ENCODE data around the gene KREMEN1.

Gene KREMEN1

DNA sequence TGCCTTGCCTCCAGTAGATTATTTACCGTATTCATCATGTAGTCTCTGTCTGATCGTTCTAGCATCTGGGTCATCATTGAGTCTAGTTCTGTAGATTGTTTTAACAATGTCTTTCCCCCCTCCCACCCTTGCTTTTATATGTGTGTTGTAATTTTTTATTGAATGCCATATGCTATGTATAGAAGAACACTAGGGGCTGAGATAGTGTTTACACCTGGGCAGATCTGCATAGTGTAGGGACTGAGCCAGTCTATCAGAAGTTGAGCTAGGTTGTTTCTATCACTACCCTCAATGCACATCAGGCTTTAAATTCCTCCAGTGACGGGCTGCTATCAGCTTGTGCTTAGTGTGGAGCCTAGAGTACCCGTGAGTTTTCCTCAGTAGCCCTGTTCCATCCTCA is 61.6 kb downstream of the KREMEN1 start:
- no peak for DNase-seq

DNA sequence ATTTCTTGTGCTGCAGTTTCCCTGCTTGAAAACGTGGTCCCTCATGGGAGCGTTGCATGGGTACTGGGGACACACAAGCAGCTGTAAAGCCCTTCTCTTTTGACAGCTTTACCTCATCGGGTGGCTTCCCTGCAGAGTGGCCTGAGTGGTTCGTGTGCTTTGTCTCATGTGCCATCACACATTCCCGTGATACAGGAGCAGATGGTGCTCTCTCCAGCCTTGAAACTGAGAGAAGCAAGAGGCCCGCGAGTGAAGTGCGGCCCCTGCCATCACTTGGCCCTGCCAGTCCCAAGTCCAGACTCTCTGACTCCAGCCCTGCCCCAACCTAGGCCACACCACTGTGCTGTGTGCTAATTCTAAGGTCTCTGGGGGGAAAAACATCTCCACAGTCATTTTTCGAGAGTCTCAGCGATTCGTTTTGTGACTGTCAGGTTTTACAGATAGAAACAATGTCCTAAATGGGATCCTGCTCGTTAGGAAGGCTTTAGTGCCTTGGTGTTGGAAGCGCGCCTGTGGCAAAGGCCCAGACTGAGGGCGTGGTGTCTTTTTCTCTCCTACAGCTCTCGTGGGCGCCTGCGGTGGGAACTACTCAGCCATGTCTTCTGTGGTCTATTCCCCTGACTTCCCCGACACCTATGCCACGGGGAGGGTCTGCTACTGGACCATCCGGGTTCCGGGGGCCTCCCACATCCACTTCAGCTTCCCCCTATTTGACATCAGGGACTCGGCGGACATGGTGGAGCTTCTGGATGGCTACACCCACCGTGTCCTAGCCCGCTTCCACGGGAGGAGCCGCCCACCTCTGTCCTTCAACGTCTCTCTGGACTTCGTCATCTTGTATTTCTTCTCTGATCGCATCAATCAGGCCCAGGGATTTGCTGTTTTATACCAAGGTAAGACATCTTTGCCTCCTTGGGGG is 64.2 kb downstream of the KREMEN1 start:
- no peak for DNase-seq

DNA sequence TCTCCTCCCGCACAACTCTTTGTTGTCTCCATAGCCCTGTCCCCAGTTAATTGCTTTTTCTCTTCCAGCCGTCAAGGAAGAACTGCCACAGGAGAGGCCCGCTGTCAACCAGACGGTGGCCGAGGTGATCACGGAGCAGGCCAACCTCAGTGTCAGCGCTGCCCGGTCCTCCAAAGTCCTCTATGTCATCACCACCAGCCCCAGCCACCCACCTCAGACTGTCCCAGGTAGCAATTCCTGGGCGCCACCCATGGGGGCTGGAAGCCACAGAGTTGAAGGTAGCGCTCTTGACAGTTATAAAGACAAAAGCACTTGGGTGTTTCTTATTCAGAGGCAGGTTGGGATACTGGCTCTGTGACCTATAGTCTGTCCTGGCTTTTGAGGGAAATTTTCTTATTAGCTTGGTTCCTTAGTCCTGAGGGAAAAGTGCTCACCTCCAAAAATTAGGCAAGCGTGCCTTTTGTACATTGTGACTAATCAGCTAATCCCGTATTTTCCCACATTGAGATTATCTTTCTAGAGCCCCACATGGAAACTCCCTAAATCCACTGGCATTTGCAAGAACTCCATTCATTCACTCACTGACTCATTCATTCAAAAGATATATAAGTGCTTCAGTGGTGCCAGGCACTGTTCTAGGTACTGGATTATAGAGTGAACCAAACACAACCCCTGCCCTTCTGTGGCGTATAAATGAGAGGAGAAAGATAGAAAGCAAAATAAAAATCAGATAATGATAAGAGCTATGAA is 65.9 kb downstream of the KREMEN1 start:
- DNase-seq: no peak

DNA sequence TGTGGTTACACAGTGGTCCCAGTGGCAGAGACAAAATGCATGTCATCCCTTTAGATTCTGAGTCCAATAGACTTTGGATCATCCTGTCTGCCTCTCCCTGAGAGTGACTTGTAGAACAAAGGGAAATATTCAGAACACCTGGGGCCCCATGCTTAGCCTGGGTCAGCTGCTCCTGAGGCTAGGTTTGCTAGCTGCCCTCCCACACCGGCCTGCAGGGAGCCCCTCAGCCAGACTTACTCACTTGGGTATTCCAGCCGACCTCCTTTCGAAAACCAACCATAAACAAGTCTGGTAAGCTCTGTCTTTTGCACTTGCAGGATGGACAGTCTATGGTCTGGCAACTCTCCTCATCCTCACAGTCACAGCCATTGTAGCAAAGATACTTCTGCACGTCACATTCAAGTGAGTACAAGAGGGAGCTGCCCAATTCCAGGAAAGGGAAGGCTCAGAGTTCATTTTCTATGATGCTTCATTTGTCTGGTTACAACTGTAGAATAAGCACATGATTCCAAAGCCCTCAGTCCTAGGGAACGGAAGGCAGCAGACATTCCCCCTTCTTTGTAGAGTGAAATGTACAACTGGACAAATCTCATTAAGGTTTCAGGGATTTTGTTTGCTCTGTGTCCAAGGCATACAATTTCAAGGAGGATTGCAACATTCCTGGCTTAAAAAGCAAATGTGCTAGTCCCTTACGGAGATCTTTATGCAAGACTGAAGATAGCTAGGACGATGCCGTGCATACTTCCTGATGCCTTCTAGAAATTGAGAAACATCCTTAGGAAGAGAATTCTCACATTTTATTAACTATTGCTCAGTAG is 67.3 kb downstream of the KREMEN1 start:
- no peak for DNase-seq

DNA sequence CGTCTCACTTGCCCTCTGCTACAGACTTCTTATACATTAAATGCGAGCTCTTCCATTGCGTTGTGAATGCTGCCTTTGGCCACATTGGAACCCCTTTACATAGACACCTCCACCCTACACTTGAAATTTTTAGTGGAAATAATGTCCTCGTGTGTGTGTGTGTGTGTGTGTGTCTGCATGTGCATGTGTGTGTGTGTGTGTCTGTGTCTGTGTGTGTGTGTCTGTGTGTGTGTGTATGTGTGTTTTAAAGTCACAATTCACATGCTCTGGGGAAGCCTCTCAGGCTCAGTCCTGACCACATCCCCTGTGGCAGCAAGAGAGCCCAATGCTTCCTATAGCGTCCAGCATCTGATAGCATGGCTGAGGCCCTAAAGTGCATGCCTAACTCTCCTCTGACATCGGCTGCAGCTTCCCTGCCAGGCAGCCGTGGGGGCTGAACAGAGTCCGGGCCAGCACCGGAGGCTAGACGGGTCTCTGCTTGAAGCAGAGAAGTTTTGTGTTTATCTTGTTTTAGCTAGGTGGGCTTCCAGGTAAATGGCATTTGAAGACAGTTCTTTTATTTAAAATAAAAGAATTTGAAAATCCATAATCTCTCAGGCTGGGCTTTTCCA is 68.3 kb downstream of the KREMEN1 start:
- DNase-seq: no peak

DNA sequence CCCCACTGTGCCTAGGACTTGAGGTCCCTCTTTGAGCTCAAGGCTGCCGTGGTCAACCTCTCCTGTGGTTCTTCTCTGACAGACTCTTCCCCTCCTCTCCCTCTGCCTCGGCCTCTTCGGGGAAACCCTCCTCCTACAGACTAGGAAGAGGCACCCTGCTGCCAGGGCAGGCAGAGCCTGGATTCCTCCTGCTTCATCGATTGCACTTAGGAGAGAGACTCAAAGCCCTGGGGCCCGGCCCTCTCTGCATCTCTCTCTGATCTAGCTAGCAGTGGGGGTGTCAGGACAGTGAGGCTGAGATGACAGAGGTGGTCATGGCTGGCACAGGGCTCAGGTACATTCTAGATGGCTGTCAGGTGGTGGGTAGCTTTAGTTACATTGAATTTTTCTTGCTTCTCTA is 69.3 kb downstream of the KREMEN1 start:
- DNase-seq: no peak

DNA sequence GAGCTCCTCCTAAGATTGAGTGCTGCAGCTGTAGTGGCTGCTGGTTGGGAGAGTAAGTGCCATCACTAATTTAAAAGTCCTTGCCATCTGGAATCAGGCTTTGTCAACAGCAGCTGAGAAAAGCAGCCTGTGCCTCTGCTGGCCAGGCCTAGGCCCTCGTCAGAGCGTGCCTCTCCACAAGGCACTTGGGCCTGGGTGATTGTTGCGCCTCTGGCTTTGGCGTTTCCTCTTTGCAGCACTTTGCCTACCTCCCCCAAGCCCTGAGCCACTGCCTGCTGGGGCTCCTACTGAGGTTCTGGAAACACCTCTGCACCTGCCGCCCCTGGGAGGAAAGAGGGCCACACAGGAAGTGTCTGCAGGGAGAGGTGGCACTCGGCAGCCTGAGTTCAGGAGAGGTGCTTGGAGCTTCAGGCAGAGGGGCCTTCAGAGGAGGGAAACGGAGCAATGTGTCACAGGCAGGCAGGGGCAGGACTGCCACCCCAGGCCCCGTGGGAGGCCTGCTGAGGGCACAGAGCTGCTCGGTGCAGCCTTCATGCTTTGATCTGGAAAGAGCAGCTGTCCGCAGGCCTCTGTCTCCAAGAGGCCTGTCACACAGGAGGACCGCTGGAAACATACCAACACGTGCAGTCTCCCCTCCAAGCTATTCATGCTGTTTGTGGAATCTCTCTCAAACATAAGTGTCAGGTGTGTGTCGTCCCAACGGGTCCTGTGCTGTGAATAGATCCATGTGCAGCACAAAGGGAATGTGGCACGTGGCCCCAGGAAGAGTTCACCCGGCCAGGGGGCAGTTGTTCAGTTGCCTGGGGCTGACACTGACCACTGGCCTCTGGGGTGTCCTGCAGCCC is 71.3 kb downstream of the KREMEN1 start:
- DNase-seq: no peak

DNA sequence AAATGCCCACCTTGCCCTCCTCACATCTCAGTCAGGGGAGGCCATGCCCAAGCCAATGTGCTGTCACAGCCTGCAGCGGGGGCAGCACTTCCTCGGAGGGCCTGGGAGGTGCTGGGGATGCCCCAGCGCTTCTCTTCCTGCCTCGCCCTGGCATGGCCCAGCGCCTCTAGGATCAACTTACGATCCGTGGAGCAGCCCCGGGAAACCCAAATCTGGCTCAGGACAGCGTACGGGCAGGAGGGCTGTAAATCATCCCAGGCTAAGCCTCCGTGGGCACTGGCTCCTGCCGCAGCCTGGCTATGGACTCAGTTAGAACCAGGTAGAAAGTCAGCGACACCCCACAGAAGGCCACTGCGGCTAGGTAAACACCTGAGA is 71.9 kb downstream of the KREMEN1 start:
- no peak for DNase-seq

DNA sequence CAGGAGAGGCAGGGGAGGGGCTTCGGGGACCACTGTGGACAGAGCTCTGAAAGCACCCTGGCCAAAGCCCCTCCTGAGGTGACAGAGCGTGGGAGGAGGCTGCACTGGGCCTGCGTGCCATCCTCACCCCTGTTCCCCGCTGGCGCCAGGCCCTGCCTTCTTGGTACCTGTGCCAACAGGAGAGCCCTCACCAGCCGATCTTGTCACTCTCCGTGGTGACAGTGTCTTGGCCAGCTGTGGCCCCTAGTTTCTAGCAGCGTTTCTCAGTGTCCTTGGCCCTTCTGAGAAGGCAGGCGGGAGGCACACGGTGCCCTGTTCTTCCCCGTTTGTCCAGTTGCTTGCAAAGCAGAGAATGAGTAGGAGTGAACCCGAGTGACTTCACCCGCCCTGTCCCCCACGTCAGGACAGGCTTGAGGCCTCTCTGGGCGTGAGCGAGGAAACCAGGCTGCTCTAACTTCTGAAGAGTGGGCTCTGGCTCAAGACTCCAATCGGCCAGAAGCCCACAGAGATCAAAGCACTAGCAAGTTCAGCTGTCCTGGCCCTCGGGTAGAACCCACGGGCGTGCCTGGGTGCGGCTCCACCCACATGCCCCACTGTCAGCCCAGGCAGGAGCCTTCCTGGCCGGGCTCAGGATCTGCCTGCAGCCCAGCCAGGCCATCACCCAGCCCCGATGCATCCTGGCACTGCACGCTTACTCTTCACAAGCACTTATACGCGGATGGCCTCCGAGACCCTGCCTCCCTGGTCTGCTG is 72.7 kb downstream of the KREMEN1 start:
- DNase-seq: no peak

DNA sequence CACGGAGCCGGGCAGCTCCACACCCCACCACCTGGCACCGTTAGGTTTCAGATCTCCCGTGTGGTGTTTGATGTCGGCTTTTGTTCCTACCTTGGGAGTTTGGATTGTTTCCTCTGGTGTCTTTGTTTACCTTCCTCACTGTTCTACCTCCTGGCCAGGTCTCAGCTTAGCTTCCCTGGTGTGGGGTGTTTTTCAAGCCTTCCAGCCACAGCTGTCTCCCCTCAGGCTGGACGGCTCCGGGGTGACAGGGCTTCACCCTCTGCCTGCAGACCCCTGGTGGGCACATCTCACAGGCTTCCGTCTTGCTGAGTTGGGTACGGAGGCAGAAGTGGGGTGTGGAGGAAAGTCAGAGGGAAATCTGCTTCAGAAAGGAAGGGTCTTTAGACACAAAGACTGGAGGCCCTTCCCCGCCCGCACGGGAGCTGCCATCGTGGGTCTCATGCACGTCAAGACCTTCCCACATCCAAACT is 73.3 kb downstream of the KREMEN1 start:
- no peak for DNase-seq

DNA sequence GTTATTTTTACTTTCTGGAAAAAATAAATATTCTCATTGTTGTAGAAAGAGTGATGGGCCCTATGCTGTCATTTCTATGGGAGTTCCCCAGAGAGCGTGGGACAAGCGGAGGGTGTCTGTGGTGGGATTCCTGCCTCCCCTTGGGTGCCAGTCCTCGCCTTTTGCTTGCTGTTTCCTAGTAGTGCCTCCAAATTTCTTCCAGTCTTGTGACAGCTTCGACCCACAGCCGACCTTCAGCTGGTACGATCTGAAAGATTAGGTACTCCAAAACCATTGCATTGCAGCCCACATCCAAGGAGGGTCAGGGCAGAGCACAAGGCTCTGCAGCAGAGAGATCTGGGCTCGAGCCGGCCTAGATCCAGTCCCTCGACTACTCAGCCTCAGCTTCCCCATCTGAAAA is 73.9 kb downstream of the KREMEN1 start:
- DNase-seq: no peak

DNA sequence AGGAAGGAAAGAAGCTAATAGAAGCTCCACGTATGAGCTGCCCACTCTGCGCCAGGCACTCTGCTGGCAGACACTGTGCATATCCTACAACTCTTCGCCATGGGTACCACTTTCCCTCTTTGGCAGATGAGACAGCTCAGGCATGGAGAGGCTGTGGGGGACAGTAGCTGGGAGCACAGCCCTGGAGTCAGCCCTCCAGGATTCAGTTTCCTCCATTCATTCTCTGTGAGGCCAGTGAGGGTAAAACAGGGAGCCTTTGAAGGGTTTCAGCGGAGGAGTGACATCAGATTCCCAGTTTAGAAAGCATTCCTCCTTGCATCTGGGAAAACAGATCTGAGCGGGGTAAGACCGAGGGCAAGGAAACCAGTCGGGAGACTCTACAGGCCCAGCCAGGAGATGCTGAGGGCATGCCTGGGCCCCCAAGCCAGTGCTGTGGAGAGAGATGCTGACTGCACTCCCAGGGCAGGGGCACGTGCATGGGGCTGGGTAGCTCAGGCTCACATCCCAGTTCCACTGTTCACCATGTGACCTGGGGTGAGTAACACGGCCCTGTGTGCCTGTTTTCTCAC is 74.6 kb downstream of the KREMEN1 start:
- DNase-seq: no peak

DNA sequence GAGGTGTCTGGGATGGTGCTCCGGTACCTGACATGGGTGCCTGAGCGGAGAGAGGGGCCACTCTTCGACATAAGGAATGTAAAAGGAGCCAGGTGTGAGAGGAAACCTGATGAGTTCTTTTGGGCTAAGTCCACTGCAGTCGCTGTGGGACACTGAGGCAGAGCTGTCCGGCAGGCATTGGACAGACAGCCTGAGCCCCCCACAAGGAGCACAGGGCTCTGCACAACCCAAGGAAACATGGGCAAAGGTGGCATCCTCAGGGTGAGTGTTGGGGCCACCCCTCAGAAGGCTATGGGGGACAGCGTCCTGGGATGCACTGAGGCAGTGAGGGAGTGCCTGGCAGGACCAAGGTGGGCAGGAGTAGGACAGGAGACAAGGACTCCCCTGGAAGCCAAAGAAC is 75.2 kb downstream of the KREMEN1 start:
- DNase-seq: no peak

DNA sequence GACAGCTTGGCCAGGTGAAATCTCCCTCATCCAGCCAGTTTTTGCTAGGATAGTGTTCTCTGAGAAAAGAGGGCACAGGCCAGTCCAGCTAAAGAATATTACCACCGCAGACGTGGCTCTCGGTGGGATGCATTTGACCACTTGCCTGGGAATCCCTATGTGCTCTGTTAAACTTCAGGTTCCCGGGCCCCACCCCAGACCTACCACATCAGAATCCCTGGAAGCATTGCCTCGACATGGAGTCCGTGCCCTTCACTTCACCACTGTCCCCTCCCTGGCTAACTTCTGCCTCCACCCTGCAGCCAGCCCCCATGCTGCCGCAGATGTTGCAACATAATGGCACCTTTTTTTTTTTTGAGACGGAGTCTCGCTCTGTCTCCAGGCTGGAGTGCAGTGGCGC is 76.0 kb downstream of the KREMEN1 start:
- no peak for DNase-seq

DNA sequence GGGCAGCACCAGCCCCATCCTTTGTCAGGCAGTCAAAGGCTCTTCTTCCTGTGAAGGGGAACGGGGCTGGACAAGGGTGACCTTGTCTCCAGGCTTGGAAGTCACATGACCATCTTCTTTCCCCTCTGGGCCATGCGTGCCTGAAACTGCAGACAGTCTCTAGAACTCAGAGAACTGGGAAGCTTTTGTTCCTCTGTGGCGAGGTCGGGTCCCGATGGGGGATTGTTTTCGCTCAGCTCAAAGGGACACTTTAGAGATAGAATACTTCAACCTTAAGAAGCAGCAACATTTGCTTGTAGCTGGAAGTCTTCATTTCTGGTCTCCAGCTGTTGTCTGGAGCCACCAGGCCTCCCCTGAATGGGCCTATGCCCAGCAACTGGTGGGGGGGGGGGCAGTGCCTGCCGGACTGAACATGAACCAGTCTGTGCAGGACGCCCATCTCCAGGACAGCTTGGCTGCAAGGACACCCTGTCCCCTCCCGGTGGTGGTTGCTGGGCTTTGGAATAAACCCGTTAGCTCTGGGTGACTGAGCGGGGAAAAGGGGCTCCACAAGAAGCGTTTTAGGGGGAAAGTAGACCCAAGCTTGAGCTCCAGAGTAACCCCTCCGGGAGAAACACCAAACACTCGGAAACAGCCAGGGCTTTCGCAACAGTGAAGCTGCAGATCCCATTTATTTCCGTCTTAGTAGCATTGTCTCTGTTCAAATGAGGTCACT is 77.2 kb downstream of the KREMEN1 start:
- no peak for DNase-seq

DNA sequence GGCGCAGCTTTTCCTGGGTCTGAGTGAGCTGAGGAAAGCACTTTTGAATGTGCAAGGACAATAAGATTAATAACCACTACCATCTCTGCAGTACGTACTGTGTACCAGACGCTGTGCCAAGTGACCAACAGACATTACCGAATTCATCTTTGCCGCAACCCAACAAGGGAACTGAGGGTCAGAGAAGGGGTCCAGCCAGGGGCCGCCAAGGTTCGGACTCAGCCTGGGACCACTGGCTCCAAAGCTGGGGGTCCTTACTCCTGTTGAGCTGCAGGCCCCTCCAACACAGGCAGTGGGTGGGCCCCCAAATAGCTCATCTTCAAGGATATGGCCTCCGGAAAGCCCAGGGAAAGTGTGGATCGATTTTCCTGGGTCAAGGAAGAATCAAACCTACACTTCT is 77.9 kb downstream of the KREMEN1 start:
- DNase-seq: no peak

DNA sequence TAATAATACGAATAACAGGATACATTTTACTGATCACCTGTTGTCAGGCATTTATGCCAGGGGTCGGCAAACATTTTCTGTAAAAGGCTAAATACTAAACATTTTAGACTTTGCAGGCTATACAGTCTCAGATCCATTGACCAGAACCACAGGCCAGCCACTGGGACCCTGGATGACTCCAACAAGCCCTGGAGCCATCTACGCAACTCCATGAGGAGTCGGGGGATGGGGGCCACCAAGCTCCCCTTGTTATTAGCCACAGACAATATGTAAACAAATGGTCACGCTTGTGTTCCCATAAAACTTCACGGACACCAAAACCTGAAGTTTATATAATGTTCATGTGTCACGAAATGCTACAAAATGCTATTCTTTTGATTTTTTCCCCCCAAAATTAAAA is 78.5 kb downstream of the KREMEN1 start:
- DNase-seq: no peak

DNA sequence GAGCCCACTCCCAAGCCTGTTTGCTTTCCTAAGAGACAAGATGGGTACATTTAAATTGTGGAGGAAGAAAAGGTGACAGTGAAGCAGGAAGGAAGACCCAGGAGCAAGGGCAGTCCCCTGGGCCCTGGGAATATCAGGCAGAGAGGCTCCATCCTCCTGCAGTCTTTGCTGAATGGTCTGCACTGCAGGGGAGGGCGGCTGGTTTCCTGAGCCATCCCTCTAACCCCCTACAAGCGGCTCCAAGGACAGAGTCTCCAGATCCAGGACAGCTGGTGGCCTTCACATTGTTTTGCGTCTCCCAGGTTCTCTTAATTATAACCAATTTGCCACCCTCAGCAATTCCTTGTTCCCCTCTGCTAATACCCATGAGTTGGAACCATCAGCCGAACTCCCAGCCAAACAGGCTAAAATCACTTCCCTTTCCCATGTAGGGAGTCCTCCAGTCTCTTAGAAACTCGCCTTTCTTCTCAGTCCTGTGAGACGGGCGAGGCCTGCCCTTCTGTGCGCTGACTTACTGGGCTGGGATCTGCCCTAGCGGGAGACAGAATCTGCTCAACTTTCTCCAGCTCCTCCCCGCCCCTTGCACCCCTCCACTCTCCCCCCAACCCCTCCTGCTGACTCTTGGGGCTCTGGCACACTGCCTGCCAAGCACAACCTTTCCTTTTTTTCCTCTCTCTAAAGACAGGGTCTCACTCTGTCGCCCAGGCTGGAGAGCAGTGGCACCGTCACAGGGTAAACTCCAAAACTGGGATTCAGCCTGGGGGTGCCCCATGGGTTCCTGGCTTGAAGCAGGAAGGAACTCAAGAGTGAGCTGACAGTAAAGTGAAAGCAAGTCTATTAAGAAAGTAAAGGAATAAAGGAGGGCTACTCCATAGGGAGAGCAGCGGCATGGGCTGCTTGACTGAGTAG is 79.5 kb downstream of the KREMEN1 start:
- no peak for DNase-seq
